Activated naive CD4-positive, alpha-beta T cell treated with anti-CD3 and anti-CD28 coated beads, Interleukin-2, amount 50 U/mL, for 24 hours (primary cell): ENCODE results near the gene CXCL16.
A peak's percentile ranks its signal among the peaks of the same experiment; 100 is the strongest.
"Not testable (repeated sequence)": the region's sequence is repeated elsewhere in the genome, so short reads cannot be mapped to it uniquely, and the experiment has no call there.

ENCODE experiments used
- H3K27ac Mint-ChIP-seq: one replicate; pipeline ENCODE4 v1.8.0; 2021; ENCODE audit warnings: mild to moderate bottlenecking, mixed read lengths
- H3K27me3 Mint-ChIP-seq: one replicate; pipeline ENCODE4 v1.8.0; 2021; ENCODE audit warnings: mixed read lengths
- H3K36me3 Mint-ChIP-seq: one replicate; pipeline ENCODE4 v1.8.0; 2021; ENCODE audit warnings: mixed read lengths
- H3K4me1 Mint-ChIP-seq: one replicate; pipeline ENCODE4 v1.8.0; 2021; ENCODE audit warnings: mixed read lengths
- H3K4me3 Mint-ChIP-seq: one replicate; pipeline ENCODE4 v1.8.0; 2021; ENCODE audit warnings: mild to moderate bottlenecking, mixed read lengths
- H3K9me3 Mint-ChIP-seq: one replicate; pipeline ENCODE4 v1.8.0; 2021; ENCODE audit warnings: mixed read lengths

CXCL16 gene

DNA sequence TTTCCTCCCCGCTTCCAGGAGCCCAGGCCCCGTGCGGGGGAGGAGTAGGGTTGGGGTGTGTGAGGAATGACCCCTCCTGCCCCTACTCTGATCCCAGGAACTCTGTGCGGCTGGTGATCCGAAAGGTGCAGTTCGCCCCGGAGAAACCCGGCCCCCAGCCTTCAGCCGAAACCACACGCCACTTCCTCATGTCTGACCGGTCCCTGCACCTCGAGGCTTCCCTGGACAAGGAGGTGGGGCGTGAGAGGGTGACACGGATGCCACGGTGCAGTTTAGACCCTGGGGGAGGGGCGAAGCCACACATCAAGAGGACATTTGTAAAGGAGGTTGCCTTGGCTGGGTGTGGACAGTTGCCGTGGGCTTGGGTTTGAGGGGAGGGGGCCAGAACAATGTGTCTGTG, 21.9 kb downstream of the CXCL16 start:
- H3K4me1 Mint-ChIP-seq = peaks cover 26% of the 10 kb centered on the region
- peaks cover 2% of the 10 kb centered on the region for H3K36me3 Mint-ChIP-seq

DNA sequence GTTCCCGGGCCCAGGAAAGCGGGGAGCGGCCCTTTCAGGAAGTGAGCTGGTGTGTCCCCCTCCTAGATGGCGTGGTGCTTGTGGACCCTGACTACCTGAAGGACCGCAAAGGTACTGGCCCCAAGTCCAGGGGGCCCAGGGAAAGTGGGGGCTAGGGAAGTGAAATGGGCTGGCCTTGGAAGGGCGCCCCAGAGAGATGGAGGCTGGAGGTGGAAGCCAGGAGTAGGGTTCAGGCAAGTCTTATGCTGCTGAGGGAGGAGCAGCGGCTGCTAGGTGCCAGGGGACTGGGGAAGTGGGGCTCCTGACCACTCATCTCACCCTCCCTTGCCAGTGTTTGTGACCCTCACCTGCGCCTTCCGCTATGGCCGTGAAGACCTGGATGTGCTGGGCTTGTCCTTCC, 23.6 kb downstream of the CXCL16 start:
- peaks cover 43% of the 10 kb centered on the region for H3K4me1 Mint-ChIP-seq
- H3K4me3 Mint-ChIP-seq = no peak overlapping the region
- peaks cover 2% of the 10 kb centered on the region for H3K36me3 Mint-ChIP-seq
- H3K27ac Mint-ChIP-seq = peak overlapping the region; percentile 93
- H3K27me3 Mint-ChIP-seq = no peaks in the 10 kb centered on the region
- no peaks in the 10 kb centered on the region for H3K9me3 Mint-ChIP-seq

More for the DNA sequence above, 21.9 kb downstream of the CXCL16 start:
- no peaks in the 10 kb centered on the region for H3K9me3 Mint-ChIP-seq
- no peaks in the 10 kb centered on the region for H3K27me3 Mint-ChIP-seq
- no peak overlapping the region for H3K4me3 Mint-ChIP-seq
- no peak overlapping the region for H3K27ac Mint-ChIP-seq

GRCh38 chr17:4715063-4715744, 24.5 kb downstream of the CXCL16 start:
- peaks cover 2% of the 10 kb centered on the region for H3K36me3 Mint-ChIP-seq
- H3K4me1 Mint-ChIP-seq = peaks cover 43% of the 10 kb centered on the region
- peak overlapping the region; percentile 80 for H3K4me3 Mint-ChIP-seq
- H3K9me3 Mint-ChIP-seq = no peaks in the 10 kb centered on the region
- H3K27ac Mint-ChIP-seq = peak overlapping the region; percentile 93
- H3K27me3 Mint-ChIP-seq = no peaks in the 10 kb centered on the region

GRCh38 chr17:4714340-4715062, 25.2 kb downstream of the CXCL16 start:
- H3K4me1 Mint-ChIP-seq = peaks cover 47% of the 10 kb centered on the region
- H3K9me3 Mint-ChIP-seq, H3K36me3 Mint-ChIP-seq, H3K27me3 Mint-ChIP-seq: not testable (repeated sequence)
- H3K27ac Mint-ChIP-seq = peak overlapping the region; percentile 93
- H3K4me3 Mint-ChIP-seq = peak overlapping the region; percentile 80

- Mint-ChIP-seq H3K4me3 (peak overlapping the region; percentile 83), H3K36me3 (no peaks in the 10 kb centered on the region), H3K27ac (peak overlapping the region; percentile 19), H3K4me1 (peaks cover 48% of the 10 kb centered on the region), H3K27me3 (no peaks in the 10 kb centered on the region), H3K9me3 (no peaks in the 10 kb centered on the region)
These were observed 27.2 kb downstream of the CXCL16 start for GRCh38 chr17:4712526-4712925.

GRCh38 chr17:4711661-4712181, 28.0 kb downstream of the CXCL16 start:
- H3K9me3 Mint-ChIP-seq = no peaks in the 10 kb centered on the region
- no peaks in the 10 kb centered on the region for H3K27me3 Mint-ChIP-seq
- peaks cover 48% of the 10 kb centered on the region for H3K4me1 Mint-ChIP-seq
- H3K27ac Mint-ChIP-seq = peak overlapping the region; percentile 95
- no peaks in the 10 kb centered on the region for H3K36me3 Mint-ChIP-seq
- peak overlapping the region; percentile 83 for H3K4me3 Mint-ChIP-seq

- Mint-ChIP-seq H3K4me3 (peak overlapping the region; percentile 83), H3K36me3 (peaks cover 3% of the 10 kb centered on the region), H3K27ac (peak overlapping the region; percentile 95), H3K9me3 (no peaks in the 10 kb centered on the region), H3K27me3 (no peaks in the 10 kb centered on the region), H3K4me1 (peaks cover 55% of the 10 kb centered on the region)
These were observed 28.8 kb downstream of the CXCL16 start for GRCh38 chr17:4710693-4711634.

DNA sequence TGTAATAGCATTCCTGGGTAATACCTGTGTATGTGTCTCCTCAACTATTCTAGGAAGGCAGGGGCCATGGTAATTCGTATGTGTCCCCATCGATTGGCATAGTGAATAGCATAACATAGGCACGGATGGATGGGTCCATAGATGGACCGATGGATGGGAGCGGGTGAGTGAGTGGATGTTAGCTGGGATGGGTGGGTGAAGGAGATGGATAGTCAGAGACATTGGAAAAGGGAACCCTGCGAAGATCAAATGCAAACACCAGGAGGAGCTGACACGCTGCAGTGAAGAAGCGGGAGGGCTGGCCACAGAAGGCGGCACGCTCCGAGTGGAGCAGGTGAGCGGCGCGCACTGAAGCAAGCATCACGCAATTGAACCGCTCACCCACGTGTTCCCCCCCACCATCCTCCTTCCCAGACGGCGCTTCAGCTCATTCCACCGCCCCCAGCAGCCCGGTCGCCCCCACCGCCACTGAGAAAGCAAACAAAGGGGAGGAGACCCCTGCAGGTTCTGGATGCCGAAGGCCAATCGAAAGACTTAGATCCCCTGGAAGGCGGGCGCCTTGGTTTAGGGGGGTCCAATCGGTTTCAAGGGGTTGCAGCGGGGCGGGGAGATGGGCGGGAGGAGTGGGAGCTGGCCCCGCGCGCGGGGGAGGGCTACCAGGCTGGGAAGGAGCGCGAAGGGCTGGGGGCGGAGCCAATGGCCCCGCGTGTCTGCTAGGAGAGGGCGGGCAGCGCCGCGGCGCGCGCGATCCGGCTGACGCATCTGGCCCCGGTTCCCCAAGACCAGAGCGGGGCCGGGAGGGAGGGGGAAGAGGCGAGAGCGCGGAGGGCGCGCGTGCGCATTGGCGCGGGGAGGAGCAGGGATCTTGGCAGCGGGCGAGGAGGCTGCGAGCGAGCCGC, 29.7 kb downstream of the CXCL16 start, which contains the start of gene ARRB2:
Gene ARRB2, plus strand, starts transcription at position 839 of the 899 bp plus-strand sequence. CDS start 90 bp downstream, outside the sequence.
- no peaks in the 10 kb centered on the region for H3K27me3 Mint-ChIP-seq

GRCh38 chr17:4708436-4708835, 31.3 kb downstream of the CXCL16 start:
- H3K4me3 Mint-ChIP-seq = no peak overlapping the region
- H3K4me1 Mint-ChIP-seq = peaks cover 52% of the 10 kb centered on the region
- no peaks in the 10 kb centered on the region for H3K9me3 Mint-ChIP-seq
- H3K36me3 Mint-ChIP-seq = peaks cover 3% of the 10 kb centered on the region
- H3K27me3 Mint-ChIP-seq = no peaks in the 10 kb centered on the region
- H3K27ac Mint-ChIP-seq = peak overlapping the region; percentile 23

More for the DNA sequence above, 29.7 kb downstream of the CXCL16 start, which contains the start of gene ARRB2:
- Mint-ChIP-seq H3K27ac (peak within 1 kb of the TSS; percentile 95), H3K9me3 (no peaks in the 10 kb centered on the region), H3K4me1 (peaks cover 52% of the 10 kb centered on the region), H3K36me3 (peaks cover 3% of the 10 kb centered on the region), H3K4me3 (peak within 1 kb of the TSS; percentile 83)

DNA sequence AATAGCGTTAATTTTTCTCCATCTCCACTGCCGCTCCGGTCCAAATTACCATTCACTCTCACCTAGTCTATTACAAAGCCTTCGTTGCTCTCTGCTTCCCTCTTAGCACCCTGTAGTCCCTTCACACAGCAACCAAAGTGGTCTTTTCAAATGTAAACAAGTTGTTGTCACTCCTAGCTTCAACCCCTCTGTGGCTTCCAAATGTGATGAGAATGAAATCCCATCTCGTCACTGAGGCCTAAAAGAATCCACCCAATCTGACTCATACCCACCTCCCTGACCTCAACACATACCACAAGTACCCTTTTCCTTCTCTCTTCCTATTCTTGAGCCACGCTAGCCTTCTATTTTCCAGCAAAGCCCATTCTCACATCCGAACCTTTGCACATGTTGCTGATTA, 33.6 kb downstream of the CXCL16 start:
- H3K27me3 Mint-ChIP-seq = no peaks in the 10 kb centered on the region
- peaks cover 3% of the 10 kb centered on the region for H3K36me3 Mint-ChIP-seq
- peaks cover 53% of the 10 kb centered on the region for H3K4me1 Mint-ChIP-seq
- peak overlapping the region; percentile 45 for H3K4me3 Mint-ChIP-seq
- H3K27ac Mint-ChIP-seq = peak overlapping the region; percentile 73
- H3K9me3 Mint-ChIP-seq = no peaks in the 10 kb centered on the region

- H3K4me3 Mint-ChIP-seq = peak overlapping the region; percentile 92
- H3K9me3 Mint-ChIP-seq = no peaks in the 10 kb centered on the region
- peaks cover 3% of the 10 kb centered on the region for H3K36me3 Mint-ChIP-seq
- peak overlapping the region; percentile 97 for H3K27ac Mint-ChIP-seq
- H3K4me1 Mint-ChIP-seq = peaks cover 59% of the 10 kb centered on the region
- no peaks in the 10 kb centered on the region for H3K27me3 Mint-ChIP-seq
These were observed 34.7 kb downstream of the CXCL16 start for GRCh38 chr17:4704991-4705390.

DNA sequence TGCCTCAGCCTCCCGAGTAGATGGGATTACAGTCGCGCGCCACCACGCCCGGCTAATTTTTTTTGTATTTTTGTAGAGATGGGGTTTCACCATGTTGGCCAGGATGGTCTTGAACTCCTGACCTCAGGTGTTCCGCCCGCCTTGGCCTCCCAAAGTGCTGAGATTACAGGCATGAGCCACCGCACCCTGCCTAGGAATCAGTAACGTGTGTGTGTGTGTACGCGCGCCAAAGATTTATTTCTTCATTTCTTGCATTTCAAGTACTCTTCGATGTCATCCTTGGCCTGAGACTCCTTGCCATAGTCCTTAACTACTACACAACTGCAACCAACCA, 35.2 kb downstream of the CXCL16 start:
- not testable (repeated sequence) for H3K9me3 Mint-ChIP-seq, H3K27me3 Mint-ChIP-seq, H3K36me3 Mint-ChIP-seq
- peaks cover 55% of the 10 kb centered on the region for H3K4me1 Mint-ChIP-seq
- H3K4me3 Mint-ChIP-seq = peak overlapping the region; percentile 92
- peak overlapping the region; percentile 97 for H3K27ac Mint-ChIP-seq

GRCh38 chr17:4703330-4703691, 36.4 kb downstream of the CXCL16 start:
- H3K27me3 Mint-ChIP-seq = no peaks in the 10 kb centered on the region
- peaks cover 3% of the 10 kb centered on the region for H3K36me3 Mint-ChIP-seq
- H3K4me3 Mint-ChIP-seq = peak overlapping the region; percentile 92
- peak overlapping the region; percentile 97 for H3K27ac Mint-ChIP-seq
- H3K9me3 Mint-ChIP-seq = no peaks in the 10 kb centered on the region
- peaks cover 57% of the 10 kb centered on the region for H3K4me1 Mint-ChIP-seq

GRCh38 chr17:4701116-4701515, 38.6 kb downstream of the CXCL16 start:
- peak overlapping the region; percentile 26 for H3K27ac Mint-ChIP-seq
- peaks cover 2% of the 10 kb centered on the region for H3K36me3 Mint-ChIP-seq
- peaks cover 70% of the 10 kb centered on the region for H3K4me1 Mint-ChIP-seq
- no peaks in the 10 kb centered on the region for H3K9me3 Mint-ChIP-seq
- H3K27me3 Mint-ChIP-seq = no peaks in the 10 kb centered on the region
- peak overlapping the region; percentile 92 for H3K4me3 Mint-ChIP-seq
